HG03196 (cell line): Measurements from ENCODE around the gene BICC1.

Source experiments
- ATAC-seq: cut with Tn5 transposase; IDR thresholded peaks from one replicate; pipeline ENCODE4 v1.9.1; 2021; ENCODE audit not compliant: unreplicated experiment

BICC1 gene

DNA sequence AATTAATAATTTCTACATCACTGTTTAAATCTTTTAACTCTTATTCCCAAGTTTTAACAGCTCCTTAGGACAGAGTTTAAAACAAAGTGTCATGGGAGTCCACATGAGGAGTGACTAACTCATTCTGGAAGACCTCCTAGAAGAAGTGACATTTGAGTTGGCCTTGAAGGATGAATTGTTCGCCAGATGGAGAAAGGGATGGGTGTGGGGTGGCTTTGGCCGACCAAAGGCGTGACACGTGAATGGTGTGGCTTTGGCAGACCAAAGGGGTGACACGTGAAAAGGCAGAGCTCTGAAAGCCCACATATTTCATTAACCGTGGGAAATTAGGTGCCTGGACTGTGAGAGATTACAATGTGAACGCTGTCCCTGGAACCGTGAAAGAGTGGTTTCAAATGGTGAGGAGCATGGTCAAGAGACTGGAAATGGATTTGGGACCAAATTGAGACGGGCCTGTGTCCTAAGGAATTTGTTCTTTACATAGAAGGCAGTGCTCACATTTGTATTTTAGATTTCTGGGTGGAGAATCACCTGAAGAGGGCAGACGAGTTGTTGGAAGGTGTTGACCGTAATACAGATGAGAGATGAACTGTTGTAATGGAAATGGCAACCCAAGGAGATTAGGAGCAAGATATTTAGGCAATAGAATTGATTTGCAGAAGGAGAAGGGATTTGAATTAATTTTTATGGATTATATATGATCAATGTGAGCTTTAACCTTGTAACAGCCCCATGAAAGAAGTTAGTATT is 228.1 kb downstream of the BICC1 start:
- ATAC-seq: no peak

DNA sequence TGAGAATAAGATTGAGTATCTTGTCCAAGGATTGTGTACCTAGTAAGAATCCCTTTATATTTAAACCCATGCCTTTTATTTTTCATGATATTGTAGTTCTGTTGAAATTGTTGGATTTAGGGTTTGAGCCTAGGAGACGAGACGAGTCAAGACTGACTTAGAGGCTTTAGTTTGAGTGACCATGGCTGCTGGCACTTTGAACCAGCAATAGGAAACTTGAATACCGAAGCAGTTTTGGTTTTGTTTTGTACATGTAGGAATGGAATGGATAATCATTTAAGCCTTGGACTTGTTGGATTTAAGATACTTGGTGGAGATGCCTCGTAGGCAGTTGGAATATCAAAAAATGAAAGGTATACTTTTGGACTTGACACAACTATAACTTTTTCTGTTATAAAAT is 229.0 kb downstream of the BICC1 start:
- ATAC-seq: no peak

DNA sequence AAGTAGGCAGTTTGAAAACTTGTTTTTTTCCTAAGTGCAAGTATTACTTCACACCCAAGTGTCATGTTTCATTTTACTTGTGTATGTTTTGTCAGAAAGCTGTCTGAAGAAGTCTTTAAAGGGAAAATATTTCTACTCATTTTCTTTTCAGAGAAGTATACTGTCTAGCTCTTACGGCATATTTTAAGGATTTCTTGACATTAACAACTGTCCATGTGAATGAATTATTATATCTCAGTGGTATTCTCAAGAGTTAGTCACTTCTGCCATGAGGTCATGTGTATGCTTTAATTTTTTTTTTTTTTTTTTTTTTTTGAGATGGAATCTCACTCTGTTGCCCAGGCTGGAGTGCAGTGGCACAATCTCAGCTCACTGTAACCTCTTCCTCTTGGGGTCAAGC is 229.5 kb downstream of the BICC1 start:
- ATAC-seq: no peak

DNA sequence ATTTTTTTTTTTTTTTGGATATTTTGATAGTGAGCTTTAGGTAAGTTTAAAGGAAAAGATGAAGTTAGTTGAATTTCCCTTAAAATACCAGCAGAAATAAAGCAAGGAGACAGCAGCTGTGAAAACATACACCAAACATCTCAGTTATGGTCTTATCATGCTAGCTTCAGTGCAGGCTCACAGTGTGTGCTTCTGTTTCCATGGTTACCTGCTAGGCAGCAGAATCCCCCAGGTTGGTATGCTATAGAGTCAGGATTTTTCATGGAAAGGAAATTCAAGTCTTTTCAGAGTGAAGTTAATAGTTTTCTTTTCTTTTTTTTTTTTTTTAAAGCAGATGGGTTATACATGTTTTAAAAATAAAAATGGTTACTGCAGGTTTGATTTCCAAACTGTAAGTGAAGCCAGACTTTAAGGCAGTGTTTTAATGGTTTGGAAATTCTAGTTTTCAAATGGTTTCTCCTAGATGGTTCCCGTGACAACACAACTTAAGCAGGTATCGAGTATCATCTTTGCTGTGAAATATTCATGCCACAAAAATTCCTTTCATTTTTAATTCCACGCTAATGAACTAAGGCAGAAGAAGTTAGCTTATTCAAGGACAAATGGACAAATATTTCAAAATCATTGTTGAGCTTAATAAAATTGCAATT is 230.9 kb downstream of the BICC1 start:
- no peak for ATAC-seq

DNA sequence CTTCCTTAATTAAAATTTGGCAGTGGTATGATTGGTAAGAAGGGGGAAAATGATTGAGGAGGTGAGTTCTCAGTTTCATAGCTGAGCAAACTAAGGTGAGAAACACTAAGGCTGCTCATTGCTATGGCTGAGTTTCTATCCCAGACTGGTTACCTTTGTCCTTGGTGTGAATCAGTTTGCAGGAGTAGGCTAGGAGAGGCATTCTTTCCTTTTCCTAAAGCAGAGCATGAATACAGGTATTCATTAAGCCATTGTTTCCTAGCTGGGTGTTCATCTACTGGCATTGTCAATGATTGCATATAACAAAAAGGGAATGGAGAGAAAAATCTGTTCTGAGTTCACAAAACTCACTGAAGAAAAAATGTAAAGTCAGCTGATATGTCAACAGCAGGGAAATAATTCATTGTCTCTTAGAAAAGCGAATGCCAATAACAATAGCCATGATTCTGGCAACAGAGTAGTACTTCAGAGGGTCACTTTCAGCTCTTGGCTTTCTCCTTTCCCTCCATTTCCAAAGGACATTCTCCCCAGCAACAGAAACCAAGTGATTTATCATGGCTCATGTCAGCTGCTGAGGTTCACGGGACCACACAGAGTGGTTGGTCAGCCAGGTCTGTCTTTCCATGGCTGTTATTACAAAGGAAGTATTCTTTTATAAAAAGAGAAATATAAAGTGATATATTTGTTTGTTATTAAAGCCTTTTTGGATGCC is 234.0 kb downstream of the BICC1 start:
- no peak for ATAC-seq

DNA sequence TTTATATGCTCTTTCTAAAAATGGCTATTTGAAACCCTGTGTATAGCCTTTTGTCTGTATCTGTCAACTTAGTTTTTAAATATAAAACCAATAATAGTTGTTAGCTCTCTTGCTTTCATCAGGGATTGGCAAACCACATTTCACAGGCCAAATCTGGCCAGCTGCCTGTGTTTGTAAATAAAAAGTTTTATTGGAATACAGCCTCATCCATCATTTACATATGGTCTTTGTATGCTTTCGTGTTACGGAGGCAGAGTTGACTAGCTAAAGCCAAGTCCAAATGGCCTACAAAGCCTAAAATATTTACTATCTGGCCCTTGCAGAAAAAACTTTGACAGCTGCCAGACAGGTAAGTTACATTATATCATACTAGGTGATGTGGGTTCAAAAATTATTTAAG is 235.0 kb downstream of the BICC1 start:
- ATAC-seq: no peak

DNA sequence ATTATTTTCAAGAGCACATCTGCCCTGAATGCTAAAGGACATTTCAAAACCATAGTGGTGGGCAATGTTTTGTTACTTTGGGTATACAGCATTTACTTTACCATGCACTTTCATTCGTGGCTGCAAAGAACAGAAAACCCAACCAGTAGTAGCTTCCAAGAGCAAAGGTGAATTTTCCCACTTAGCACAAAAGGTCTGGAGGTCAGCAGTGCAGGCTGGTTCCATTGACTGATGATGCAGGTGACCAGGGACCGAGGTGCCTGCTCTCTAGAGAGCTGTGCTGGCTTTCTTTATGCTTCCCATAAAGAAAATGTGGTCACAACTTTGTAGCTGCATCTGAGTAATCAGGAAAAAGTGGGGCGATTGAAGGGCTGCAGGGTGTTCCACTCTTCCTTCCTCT is 240.0 kb downstream of the BICC1 start:
- no peak for ATAC-seq

DNA sequence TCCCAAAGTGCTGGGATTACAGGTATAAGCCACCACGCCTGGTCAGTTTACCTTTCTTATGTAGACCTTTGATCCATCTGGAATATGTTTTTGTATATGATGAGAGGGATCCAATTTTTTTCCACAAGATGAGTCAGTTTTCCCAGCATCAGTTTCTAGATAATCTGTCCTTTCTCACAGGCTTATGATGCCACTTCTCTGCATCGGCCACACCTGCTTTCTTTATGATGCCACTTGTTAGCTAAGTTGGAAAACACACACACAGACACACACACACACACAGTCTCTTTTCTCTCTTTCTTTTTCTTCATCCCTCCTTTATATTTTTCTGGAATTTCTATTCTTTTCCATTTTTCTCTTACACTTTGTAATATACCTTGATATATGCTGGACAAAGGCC is 240.8 kb downstream of the BICC1 start:
- no peak for ATAC-seq

DNA sequence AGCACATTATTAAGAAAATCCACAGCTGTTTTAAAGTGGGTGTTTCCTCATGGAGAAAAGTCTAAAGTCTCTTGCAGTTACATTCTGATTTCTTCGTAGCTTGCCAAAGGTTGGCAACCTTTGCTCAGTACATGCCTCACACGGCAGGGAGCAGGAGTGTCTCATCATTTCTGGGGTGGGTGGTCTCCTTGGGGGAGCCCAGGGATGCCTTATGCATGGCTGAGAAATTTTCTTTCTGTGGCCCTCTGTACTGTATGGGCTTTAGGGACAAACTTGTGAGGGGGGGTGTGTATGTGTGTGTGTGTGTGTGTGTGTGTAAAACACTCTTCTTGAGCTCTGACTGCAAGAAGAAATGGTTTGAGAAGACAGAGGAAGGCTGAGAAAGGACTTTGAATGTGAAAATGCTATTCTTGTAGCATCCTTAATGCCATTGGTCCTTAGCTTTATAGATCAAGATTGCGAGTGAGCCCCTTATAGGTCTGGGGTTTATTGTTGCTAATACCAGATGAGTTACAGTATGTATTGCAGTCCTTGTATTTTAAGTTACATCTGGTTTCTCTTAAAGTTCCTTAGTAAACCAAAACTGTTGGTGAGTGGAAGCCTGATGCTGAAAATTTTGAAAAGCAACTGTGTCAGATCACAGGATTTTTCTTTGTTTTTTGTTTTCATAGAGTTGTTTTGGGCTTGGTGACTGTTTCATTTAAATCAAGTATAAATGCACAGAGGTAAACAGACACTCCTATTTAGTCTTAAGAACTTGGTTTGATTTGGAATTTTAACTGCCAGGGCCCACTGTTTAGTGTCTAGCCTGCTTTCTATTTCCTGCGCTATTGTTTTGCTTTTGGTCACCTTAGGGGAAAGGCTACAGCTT is 242.0 kb downstream of the BICC1 start:
- no peak for ATAC-seq

DNA sequence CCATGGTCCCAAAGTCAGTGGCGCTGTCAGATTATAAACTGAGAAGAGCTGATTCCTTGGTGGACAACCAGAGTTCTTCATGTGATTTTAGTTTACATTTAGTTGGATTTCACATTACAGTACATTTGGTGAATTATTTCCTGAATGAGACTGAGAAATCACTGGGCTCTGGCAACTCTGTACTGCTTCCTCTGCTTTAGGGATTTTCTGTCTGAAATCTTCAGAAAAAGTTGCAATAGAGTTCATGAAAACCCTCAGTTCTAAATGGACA is 242.6 kb downstream of the BICC1 start:
- ATAC-seq: no peak

DNA sequence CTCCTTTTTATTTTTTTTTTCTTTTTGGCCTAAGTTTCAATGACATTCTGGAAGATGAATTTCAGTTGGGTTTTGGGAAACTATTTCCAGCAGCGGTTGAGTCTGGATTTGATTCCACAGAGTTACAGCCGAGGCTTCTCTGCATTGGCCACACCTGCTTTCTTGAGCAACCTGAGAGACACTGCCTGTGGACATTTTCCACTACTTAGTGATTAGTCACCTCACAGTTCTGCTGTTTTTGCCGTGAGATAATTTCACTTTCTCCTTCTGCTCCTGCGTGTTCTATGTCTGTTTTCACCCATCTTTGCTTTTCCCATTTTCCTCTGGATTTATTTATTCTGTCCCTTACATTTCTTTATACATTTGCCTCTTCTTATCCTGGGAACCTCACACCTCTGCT is 243.0 kb downstream of the BICC1 start:
- ATAC-seq: no peak

DNA sequence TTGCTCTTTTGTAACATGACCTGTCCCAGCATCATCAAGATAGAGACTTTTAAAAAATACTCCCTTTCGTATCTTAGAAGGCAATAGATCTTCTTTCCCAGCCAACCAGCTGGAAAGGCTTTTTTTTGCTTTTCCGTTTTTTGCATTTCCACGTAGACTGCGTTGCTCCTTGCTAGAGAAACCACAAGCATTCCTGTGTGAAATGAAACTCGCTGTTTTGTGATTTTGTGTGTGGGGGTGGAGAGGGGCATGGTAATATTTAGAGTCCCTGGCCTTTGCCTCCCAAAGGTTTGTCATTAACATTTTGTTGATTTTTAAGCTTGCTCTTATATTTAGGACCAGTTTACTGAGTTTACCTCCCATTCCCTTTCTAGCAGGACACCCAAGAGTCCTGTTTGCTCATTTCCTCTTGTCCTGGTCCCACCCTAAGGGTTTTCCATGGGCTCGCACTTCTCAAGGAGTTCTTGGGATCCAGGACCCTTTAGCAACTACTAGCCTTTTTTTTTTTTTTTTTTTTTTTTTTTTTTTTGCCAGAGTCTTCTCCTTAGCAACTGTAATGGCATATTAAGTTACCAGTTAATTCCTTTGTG is 243.6 kb downstream of the BICC1 start:
- no peak for ATAC-seq

DNA sequence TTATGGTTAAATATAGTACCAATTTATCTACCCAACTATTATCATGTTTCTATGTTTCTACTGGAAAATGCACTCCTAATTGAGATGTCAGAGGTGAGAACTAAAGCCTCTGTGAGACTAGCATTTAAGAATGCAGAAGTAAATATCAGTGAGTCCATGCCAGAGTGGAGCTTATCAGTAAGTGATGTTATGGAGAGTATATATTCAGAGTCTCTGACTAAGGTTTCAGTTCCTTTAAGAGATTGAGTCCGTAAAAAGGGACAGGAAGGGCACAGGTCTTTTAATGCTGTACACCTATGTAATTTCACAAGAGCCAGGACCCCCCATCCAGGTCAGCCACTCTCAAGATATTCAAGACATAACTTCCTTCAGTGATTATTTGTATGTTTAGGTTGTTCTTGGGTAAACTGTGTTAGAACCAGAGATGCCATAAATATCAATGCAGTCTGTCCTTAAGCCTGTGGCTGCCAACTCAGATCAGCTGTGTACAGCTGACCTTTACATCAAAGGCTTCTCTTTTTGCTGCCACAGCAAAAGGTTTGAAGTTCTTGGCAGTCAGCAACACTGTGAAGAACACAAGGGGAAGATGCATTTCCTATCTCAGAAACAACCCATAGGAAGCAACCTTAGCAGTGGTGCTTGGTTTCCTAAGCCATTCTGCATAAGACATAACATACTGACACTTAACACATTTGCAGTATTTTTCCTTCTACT is 244.8 kb downstream of the BICC1 start:
- no peak for ATAC-seq

DNA sequence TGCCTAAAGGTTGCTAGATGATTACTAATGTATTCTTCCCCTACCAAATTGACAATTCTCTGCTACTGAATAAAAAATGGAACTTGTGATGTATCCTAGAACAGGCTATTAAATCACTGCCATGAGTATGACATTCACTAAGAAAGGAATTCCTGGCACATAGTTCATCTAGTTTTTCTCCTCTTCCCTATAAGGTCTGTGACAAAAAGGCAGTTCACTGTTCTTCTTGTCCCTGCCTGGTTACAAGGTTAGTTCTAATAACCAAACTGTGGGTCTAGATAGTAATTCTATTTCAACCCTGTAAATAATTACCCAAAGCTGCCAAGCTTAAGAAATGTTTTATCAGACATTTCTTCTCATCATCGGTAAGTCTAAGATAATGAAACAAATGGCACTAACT is 245.6 kb downstream of the BICC1 start:
- ATAC-seq: no peak

DNA sequence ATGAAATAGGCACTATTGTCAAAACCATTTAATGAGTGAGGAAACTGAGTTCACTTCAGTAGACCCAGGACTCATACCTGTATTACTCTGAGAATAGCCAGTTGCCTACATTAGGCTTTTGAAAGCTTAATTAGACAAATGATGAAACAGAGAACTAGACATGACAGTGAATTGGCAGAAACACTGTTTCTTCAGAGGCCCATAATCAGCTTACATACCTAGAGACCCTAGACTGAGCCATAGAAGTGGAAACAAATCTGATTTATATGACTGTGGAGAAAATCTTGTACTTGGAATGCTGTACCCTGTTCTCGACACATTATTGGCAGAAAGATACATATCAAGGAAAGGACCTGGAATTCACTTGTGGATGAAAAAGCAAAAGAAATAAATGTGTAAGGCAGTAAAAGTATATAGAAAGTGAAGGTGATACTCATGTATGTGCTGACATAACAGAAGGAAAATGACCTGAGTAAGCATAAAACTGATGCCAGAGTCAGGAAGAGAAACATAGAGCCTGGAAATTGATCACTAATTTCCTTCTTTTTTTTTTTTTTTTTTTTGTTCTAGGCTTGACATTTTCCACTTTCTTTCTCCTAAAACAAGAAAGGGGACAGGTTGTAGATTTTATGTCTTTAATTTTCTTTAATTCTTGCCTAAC is 251.5 kb downstream of the BICC1 start:
- no peak for ATAC-seq

DNA sequence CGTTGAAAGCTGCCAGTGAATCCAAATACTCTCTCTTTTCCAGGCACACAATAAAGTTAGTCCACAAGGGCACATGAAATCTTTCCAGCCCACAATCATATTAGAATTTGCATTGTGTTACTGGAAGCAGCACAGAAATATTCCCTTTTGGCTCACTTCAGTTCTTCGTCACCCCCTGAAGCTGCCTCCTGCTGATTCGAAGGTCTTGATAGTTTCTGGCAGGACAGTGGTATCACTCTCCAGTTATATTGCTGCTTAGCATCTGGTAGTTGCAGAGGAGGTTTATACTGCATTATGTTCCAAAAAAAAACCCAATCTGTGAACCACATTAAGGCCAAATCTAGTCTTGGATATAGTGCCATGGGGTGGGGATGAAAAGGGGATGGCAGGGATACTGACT is 253.2 kb downstream of the BICC1 start:
- ATAC-seq: no peak

DNA sequence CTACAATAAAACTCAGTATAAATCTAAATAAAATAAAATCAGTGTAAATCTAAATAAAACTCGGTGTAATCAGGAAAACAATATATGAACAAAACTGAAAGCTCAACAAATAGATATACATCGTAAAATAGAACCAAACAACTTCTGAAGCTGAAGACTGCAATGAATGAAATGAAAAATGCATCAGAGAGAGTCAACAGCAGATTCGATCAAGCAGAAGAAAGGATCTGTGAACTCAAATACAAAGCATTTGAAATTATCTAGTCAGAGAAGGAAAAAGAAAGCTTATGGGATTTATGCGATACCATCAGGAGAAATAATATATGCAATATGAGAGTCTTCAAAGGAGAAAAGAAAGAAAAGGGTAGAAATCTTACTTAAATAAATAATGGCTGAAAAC is 255.0 kb downstream of the BICC1 start:
- no peak for ATAC-seq

DNA sequence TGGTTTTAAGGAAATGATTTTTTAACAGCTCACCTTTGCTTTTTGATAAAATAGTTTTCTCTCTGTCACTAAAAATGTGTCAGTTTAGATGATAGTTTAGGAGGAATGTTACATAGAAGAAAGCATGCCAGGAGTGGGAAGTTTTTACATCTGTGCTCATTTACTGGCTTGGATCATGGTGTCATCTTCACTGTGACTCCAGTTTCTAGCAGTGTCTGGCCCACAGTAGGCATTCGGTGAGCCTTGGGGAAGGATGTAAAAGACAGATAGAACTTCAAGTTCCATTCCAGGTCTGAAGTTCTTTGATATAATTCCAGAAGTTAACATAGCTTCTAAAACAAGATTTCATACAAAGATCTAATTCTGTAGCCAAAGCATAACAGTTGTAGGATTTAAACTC is 259.2 kb downstream of the BICC1 start:
- no peak for ATAC-seq

DNA sequence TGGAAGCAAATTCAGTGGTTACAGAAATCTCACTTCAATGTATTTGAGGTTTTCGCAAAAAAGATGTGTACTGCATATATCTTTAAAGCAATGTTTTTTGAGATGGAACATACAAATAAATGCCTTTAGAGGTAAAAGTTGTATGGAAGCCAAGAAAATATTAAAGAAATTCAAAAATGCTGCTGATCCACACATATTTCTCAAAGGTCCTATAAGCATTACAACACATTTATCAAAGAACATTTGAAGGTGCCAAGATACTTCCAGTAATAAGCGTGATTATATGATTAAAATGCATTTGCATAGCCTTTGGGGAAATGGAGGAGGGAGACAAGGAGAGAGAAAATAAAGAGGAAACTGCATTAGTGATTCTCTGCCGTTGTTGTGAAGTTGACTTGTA is 260.1 kb downstream of the BICC1 start:
- no peak for ATAC-seq

DNA sequence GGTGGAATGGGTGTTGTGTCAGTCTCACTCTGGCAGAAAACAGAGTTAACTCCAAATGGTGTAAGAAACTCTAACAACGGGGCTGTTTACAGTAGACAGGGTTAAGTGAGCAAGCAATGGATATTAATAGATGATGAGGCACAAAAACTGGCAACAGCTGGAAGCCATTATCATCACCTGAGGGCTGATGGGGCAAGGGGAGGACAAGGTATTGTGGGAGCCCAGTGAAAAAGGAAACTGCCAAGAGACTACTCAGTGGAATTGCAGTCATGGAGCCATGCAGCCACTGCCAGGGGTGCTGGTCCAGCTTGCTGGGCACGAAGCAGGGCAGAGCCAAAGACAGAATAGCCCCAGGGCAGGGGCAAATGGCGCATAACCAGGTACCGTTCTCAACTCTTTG is 260.7 kb downstream of the BICC1 start:
- no peak for ATAC-seq
